Fibroblast of lung (primary cell): ENCODE data around the gene NKAIN1. TPM values are rescaled to one million over a fixed set of nuclear protein-coding genes. Genes with fewer than 3 reads are reported as not detected.

Experiments used
- DNase-seq, 2 donors: peaks; one replicate each; pipeline versions ENCODE4 v3.0.0 to v3.0.0-alpha.2; 2010; ENCODE audit warnings: low read depth in 2 of 2
- H2AFZ ChIP-seq: 2 replicates; pipeline ENCODE4 v1.5.1; 2012; ENCODE audit warnings: low read length, control low read depth, inconsistent platforms
- H3K27ac ChIP-seq: 2 replicates; pipeline ENCODE4 v1.5.1; 2011; ENCODE audit warnings: low read length, control low read depth; ENCODE audit not compliant: insufficient read depth
- H3K27me3 ChIP-seq: 2 replicates; pipeline ENCODE4 v1.5.1; 2011; ENCODE audit warnings: mild to moderate bottlenecking, low read length; ENCODE audit not compliant: control insufficient read depth, insufficient read depth
- H3K36me3 ChIP-seq: 2 replicates; pipeline ENCODE4 v1.5.1; 2011; ENCODE audit warnings: low read length; ENCODE audit not compliant: control insufficient read depth, insufficient read depth
- H3K4me1 ChIP-seq: 2 replicates; pipeline ENCODE4 v1.5.1; 2011; ENCODE audit warnings: low read length; ENCODE audit not compliant: control insufficient read depth, insufficient read depth; ENCODE audit errors: extremely low read depth
- H3K4me2 ChIP-seq: 2 replicates; pipeline ENCODE4 v1.5.1; 2011; ENCODE audit warnings: low read length, control low read depth; ENCODE audit not compliant: insufficient read depth; ENCODE audit errors: extremely low read depth
- H3K4me3 ChIP-seq, 4 experiments: fragments of 200-600 bp in 1 of 4; sonication (generic) in 1 of 4; replicated peaks in 1 of 4; 2 replicates each; pipeline ENCODE4 v1.5.1; 2011 to 2016; ENCODE audit warnings: low read length in 4 of 4, low read depth in 3 of 4, mild to moderate bottlenecking in 3 of 4, control low read depth in 2 of 4, inconsistent platforms in 1 of 4, mixed read lengths in 1 of 4; ENCODE audit not compliant: insufficient read depth in 1 of 4; ENCODE audit errors: control extremely low read depth in 1 of 4
- H3K79me2 ChIP-seq: 2 replicates; pipeline ENCODE4 v1.5.1; 2012; ENCODE audit warnings: mild to moderate bottlenecking, low read length, inconsistent platforms; ENCODE audit not compliant: control insufficient read depth, insufficient read depth
- H3K9ac ChIP-seq: 2 replicates; pipeline ENCODE4 v1.5.1; 2011; ENCODE audit warnings: mild to moderate bottlenecking, low read length, control low read depth; ENCODE audit not compliant: insufficient read depth
- H3K9me3 ChIP-seq: 2 replicates; pipeline ENCODE4 v1.5.1; 2012; ENCODE audit warnings: low read depth, low read length; ENCODE audit not compliant: control insufficient read depth, insufficient read depth
- H4K20me1 ChIP-seq: 2 replicates; pipeline ENCODE4 v1.5.1; 2011; ENCODE audit warnings: low read length; ENCODE audit not compliant: control insufficient read depth, insufficient read depth; ENCODE audit errors: extremely low read depth
- EZH2 ChIP-seq: IDR thresholded peaks from 2 replicates; pipeline ENCODE4 v1.5.1; 2012; ENCODE audit warnings: low read length, control low read depth, mild to moderate bottlenecking; ENCODE audit errors: missing control alignments
- polyA plus RNA-seq, 2 donors: library from polyadenylated mRNA; depleted of rRNA in 1 of 2; stranded (reverse) in 1 of 2; unstranded in 1 of 2; fragments of >200 nt; gene quantifications; 2 replicates each; pipeline ENCODE4 v1.2.1, GENCODE V29; 2011 to 2012; ENCODE audit warnings: missing spikeins in 1 of 2
- total RNA-seq: library from RNA; depleted of rRNA; stranded (reverse); fragments of >200 nt; gene quantifications from 2 replicates; pipeline ENCODE4 v1.2.1, GENCODE V29; 2014
- TF ChIP-seq, protein P1 (sequence below), 2 donors: IDR thresholded peaks in 1 of 2; conservative IDR thresholded peaks in 1 of 2; 1 replicate in 1 of 2; 2 replicates in 1 of 2; pipeline ENCODE4 v1.5.1; 2011 to 2012; ENCODE audit warnings: low read length in 2 of 2, control low read depth in 1 of 2, inconsistent platforms in 1 of 2, low read depth in 1 of 2, mild to moderate bottlenecking in 1 of 2

NKAIN1 gene
- total and polyA plus RNA-seq, 2 donors (not counting 1 experiment from before 2014, with no cell fraction given) = 0.07 to 0.17 TPM

DNA sequence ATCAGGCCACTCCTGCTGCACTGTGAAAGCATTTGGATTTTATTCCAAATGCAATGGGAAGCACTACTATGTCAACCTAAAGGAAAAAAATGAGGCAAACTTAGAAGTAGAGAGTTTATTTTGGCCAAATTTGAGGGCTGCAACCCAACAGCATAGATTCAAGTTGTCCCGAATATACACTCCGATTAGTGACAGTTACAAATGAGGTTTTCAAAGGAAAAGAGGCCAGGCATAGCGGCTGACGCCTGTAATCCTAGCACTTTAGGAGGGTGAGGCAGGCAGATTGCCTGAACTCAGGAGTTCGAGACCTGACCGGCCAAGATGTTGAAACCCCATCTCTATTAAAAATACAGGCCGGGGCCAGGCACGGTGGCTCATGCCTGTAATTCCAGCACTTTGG, 95.2 kb downstream of the NKAIN1 start:
- Histone ChIP-seq H3K79me2 (no peaks in the 10 kb centered on the region), H3K27me3 (no peaks in the 10 kb centered on the region), H3K4me1 (no peaks in the 10 kb centered on the region), H3K9ac (no peak overlapping the region), H3K27ac (no peak overlapping the region), H2AFZ (no peak overlapping the region), H4K20me1 (no peaks in the 10 kb centered on the region), H3K9me3 (no peaks in the 10 kb centered on the region), H3K4me2 (no peak overlapping the region), H3K36me3 (no peaks in the 10 kb centered on the region), H3K4me3 (no peak overlapping the region)
- TF ChIP-seq EZH2 = no peak
- TF ChIP-seq, protein P1, sequence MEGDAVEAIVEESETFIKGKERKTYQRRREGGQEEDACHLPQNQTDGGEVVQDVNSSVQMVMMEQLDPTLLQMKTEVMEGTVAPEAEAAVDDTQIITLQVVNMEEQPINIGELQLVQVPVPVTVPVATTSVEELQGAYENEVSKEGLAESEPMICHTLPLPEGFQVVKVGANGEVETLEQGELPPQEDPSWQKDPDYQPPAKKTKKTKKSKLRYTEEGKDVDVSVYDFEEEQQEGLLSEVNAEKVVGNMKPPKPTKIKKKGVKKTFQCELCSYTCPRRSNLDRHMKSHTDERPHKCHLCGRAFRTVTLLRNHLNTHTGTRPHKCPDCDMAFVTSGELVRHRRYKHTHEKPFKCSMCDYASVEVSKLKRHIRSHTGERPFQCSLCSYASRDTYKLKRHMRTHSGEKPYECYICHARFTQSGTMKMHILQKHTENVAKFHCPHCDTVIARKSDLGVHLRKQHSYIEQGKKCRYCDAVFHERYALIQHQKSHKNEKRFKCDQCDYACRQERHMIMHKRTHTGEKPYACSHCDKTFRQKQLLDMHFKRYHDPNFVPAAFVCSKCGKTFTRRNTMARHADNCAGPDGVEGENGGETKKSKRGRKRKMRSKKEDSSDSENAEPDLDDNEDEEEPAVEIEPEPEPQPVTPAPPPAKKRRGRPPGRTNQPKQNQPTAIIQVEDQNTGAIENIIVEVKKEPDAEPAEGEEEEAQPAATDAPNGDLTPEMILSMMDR (conservative IDR thresholded peaks at IDR 0.05 in 1 of 2, IDR thresholded peaks at IDR 0.05 in 1 of 2; ENCODE audit: low read depth in 1 of 2, low read length in 2 of 2) = no peak
- DNase-seq = no peak

DNA sequence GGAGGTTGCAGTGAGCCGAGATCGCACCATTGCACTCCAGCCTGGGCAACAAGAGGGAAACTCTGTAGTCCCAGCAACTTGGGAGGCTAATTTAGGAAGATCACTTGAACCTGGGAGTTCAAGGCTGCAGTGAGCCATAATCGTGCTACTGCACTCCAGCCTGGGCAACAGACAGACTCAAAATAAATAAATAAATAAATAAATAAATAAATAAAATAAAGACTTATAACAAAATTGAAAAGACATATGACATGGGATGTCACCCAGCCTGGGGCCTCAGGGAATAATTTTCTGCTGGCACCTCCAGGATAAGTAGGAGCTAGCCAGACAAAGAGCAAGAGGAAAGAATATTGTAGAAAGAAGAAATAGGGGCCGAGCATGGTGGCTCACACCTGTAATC, 96.2 kb downstream of the NKAIN1 start:
- Histone ChIP-seq H2AFZ (no peak overlapping the region), H3K4me1 (no peaks in the 10 kb centered on the region), H3K27me3 (no peaks in the 10 kb centered on the region), H3K9me3 (no peaks in the 10 kb centered on the region), H3K9ac (no peak overlapping the region), H3K4me2 (no peak overlapping the region), H3K27ac (no peak overlapping the region), H3K79me2 (no peaks in the 10 kb centered on the region), H3K36me3 (no peaks in the 10 kb centered on the region), H4K20me1 (no peaks in the 10 kb centered on the region), H3K4me3 (no peak overlapping the region)
- no peak for DNase-seq
- no peak for TF ChIP-seq EZH2
- TF ChIP-seq, protein P1 (conservative IDR thresholded peaks at IDR 0.05 in 1 of 2, IDR thresholded peaks at IDR 0.05 in 1 of 2; ENCODE audit: low read depth in 1 of 2, low read length in 2 of 2) = no peak

DNA sequence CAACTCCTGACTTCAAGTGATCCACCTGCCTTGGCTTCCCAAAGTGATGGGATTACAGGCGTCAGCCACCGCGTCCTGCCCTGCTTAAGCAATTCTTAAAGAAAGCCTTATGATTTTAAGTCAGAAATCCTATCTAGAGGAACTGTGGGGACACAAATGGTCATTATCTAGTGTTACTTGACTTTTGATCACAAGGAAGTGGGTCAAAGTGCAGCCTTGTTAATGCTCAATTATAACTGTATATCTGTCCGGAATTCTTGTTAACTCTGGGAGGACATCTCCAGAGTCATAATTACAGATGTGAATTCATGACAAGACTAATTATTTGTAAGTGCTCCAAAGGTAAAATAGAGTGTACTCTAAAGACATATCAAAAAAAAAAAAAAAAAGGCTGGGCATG, 97.3 kb downstream of the NKAIN1 start:
- Histone ChIP-seq H4K20me1 (no peaks in the 10 kb centered on the region), H3K4me3 (no peak overlapping the region), H3K9ac (no peak overlapping the region), H3K79me2 (no peaks in the 10 kb centered on the region), H3K36me3 (no peaks in the 10 kb centered on the region), H3K27me3 (no peaks in the 10 kb centered on the region), H3K4me2 (no peak overlapping the region), H2AFZ (no peak overlapping the region), H3K27ac (no peak overlapping the region), H3K4me1 (no peaks in the 10 kb centered on the region), H3K9me3 (no peaks in the 10 kb centered on the region)
- no peak for DNase-seq
- TF ChIP-seq EZH2 = no peak
- TF ChIP-seq, protein P1 (conservative IDR thresholded peaks at IDR 0.05 in 1 of 2, IDR thresholded peaks at IDR 0.05 in 1 of 2; ENCODE audit: low read depth in 1 of 2, low read length in 2 of 2) = no peak
